GM21825 (cell line): Measurements from ENCODE around the gene ZNF585A.

Source experiments
- ATAC-seq: cut with Tn5 transposase; IDR thresholded peaks from one replicate; pipeline ENCODE4 v1.9.1; 2021; ENCODE audit warnings: mild to moderate bottlenecking, moderate library complexity; ENCODE audit not compliant: unreplicated experiment

Gene ZNF585A

GRCh38 chr19:37095859-37096258, 76.6 kb downstream of the ZNF585A start:
- no peak for ATAC-seq
